Pons (tissue), 1 donor: Measurements from ENCODE around the gene TAS1R3.

ENCODE experiments used
- DNase-seq: peaks from one replicate; pipeline ENCODE4 v3.0.0-alpha.2; 2016; ENCODE audit warnings: low spot score

Gene TAS1R3

DNA sequence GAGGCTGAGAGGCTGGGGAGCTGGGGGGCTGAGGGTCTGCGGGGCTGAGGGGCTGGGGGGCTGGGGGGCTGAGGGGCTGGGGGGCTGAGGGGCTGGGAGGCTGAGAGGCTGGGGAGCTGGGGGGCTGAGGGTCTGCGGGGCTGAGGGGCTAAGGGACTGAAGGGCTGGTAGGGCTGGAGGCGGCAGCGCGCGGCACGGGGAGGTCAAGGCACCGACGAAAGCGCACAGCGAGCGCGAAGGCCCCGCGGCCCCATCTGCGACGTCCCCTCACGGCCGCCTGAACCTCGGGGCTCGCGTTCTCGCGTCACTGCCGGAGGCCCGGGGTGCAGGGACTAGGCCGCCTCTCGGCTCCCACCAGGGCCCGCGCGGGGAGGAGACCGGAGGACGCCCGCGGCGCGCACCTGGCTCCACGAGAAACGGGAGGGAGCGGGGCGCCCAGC, 7.0 kb upstream of the TAS1R3 start:
- no peak for DNase-seq

DNA sequence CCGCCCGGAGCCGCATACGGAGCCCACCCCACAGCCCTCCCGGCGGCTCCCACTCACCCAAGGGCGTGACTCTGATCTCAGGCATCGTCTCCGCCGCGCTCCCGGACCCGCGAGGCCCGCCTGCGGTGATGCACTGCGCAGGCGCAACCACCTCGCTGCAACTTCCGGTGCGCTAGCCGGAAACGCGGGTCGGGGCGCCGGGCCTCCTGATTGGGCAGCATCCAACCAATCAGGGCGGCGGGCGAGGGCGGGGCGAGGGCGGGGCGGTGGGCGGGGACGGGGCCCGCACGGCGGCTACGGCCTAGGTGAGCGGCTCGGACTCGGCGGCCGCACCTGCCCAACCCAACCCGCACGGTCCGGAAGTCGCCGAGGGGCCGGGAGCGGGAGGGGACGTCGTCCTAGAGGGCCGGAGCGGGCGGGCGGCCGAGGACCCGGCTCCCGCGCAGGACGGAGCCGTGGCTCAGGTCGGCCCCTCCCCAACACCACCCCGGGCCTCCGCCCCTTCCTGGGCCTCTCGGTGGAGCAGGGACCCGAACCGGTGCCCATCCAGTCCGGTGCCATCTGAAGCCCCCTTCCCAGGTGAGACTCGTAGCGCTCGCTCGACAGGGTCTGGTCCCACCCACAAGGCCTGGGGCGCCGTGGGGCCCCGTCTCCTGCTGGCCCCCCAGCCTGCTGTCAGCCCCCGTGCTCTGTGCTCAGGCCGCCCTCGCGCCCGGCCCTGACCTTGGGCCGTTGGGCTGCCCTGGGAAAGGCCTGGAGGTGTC, 6.4 kb upstream of the TAS1R3 start, which contains the start of the genes CPTP and INTS11:
Gene CPTP, plus strand, starts transcription at position 279 of the 764 bp plus-strand sequence. CDS start 2,109 bp downstream, outside the sequence.
Gene INTS11, minus strand, starts transcription at position 137 of the 764 bp plus-strand sequence. Its CDS starts 52 bp downstream, at position 85.
- peak; percentile 76 for DNase-seq

DNA sequence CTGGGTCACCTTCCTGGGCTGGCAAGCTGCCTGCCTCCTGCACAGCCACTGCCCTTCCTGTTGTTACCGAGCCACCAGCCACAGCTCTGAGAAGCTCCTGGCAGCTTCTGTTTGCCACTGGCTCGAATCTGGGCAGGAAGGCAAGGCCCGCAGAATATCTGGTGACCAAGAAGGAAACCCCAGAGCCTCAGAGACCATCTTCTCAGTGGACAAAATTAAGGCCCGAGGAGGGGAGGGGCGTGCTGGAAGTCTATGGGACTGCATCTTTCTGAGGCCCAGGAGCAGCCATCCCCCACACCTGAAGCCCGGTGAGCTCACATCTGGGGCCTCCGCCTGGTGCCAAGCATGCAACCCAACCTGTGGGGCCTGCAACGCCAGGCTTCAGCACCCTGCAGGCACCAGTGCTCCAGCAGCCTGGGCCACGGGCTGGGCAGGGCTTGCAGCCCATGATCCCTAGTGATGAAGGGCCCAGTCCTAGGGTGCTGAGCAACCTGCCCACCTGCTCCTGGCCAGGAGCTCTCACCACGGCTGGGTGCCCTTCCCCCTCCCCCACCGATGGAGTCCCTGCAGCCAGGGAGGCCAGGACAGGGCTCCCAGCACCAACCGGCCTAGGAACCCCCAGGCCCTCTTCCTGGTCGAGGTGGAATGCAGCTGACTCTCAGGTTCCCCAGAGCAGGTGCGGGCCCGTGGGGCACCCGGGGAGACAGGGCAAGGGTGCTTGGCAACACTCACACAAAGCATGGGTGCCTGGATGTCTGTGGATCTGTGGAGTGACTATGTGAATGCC, 5.6 kb upstream of the TAS1R3 start:
- no peak for DNase-seq

DNA sequence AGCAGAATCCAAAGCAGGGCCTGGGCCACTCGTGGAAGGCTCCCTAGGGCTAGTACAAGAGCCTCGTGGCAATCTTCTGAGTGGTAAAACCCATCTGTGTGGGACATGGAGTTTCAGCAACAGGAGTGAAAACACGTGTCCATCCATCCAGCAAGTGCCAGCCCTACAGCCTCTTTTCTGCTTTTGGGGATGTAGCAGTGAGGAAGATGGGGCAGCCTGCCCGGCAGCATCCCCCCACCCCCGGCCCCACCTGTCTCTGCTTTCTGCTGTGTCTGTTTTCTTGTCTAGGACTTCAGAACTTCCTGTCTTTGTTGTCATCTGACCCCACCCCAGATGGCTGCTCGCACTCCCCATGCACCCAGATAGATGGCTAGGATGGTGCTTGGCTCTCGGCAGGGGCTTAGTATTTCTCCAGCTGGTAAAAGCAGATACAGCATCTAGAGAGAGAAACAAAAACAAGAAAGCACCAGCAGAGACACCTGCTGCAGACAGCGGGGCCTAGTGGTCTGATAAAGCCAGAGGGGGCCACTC, 4.9 kb upstream of the TAS1R3 start:
- no peak for DNase-seq

DNA sequence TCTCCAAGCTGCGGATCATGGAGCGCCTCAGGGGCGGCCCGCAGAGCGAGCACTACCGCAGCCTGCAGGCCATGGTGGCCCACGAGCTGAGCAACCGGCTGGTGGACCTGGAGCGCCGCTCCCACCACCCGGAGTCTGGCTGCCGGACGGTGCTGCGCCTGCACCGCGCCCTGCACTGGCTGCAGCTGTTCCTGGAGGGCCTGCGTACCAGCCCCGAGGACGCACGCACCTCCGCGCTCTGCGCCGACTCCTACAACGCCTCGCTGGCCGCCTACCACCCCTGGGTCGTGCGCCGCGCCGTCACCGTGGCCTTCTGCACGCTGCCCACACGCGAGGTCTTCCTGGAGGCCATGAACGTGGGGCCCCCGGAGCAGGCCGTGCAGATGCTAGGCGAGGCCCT, 3.8 kb upstream of the TAS1R3 start:
- no peak for DNase-seq

DNA sequence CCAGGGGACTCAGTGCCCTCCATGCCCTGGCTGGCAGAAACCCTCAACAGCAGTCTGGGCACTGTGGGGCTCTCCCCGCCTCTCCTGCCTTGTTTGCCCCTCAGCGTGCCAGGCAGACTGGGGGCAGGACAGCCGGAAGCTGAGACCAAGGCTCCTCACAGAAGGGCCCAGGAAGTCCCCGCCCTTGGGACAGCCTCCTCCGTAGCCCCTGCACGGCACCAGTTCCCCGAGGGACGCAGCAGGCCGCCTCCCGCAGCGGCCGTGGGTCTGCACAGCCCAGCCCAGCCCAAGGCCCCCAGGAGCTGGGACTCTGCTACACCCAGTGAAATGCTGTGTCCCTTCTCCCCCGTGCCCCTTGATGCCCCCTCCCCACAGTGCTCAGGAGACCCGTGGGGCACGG, 2.8 kb upstream of the TAS1R3 start:
- no peak for DNase-seq

DNA sequence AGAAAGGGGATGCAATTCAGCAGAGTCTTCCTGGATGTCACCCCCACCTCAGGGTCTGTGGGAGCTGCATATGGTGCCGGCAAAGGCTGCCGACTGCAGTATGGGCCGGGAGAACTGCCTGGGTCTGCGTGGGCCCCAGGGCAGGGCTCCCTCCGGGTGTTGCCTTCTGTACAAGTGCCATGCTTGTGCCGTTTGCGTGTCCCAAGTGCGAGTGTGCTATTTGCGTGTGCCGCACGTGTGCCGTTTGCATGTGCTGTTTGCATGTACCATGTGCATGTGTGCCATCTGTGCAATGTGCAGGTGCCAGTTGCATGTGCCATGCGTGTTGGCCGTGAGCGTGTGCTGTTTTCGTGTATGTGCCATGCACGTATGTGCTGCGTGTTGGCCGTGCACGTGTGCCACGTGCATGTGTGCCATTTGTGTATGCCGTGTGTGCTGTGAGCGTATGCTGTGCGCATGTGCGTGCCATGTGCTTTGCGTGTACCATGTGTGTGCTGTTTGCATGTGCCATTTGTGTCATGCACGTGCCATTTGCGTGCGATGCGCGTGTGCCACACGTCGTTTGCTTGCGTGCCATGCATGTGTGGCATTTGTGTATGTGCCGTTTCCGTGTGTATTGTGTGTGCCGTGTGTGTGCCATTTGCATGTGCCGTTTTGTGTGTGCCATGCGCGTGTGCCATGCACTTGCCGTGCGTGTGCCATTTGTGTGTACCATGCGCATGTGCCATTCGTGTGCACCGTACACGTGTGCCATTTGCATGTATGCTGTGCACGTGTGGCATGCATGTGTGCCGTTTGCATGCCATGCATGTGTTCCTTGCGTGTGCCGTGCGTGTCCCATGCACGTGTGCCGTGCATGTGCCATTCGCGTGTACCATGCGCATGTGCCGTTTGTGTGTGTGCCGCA, 1.5 kb upstream of the TAS1R3 start:
- no peak for DNase-seq

DNA sequence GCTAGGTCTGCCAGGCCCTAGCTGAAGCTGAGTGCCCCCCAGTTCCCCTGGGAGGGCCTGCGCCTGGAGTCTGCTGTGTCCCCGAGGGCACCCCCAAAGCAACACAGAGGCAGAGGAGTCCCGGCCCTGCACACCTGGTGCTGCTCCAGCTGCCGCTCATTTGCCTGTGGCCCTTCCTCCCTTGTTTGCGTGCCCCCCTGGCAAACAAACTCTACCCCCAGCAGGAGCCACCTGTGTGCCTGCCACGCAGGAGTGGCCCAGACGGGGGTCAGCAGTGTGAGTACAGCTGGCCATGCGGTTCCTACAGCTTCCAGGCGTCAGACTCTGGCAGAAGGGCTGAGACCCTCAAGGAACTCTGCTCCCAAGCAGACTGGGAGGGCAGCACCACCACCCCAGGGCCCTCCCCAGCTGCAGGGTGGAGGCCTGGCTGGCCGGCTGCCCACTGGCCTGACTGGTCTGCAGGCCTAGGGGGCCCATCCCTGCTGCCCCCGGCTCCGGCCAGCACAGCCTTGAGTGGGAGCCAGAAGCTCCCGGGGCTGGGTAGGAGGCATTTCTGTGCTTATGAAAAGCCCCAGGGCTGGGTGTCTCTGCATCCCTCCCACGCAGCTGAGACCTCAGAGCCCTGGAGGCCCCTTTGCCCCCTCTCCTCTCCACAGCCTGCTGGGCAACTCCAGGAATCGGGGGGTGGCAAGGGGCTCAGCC, 563 bp upstream of the TAS1R3 start:
- no peak for DNase-seq

DNA sequence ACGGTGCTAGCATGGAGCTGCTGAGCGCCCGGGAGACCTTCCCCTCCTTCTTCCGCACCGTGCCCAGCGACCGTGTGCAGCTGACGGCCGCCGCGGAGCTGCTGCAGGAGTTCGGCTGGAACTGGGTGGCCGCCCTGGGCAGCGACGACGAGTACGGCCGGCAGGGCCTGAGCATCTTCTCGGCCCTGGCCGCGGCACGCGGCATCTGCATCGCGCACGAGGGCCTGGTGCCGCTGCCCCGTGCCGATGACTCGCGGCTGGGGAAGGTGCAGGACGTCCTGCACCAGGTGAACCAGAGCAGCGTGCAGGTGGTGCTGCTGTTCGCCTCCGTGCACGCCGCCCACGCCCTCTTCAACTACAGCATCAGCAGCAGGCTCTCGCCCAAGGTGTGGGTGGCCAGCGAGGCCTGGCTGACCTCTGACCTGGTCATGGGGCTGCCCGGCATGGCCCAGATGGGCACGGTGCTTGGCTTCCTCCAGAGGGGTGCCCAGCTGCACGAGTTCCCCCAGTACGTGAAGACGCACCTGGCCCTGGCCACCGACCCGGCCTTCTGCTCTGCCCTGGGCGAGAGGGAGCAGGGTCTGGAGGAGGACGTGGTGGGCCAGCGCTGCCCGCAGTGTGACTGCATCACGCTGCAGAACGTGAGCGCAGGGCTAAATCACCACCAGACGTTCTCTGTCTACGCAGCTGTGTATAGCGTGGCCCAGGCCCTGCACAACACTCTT, 1.1 kb downstream of the TAS1R3 start:
- DNase-seq, result no peak

DNA sequence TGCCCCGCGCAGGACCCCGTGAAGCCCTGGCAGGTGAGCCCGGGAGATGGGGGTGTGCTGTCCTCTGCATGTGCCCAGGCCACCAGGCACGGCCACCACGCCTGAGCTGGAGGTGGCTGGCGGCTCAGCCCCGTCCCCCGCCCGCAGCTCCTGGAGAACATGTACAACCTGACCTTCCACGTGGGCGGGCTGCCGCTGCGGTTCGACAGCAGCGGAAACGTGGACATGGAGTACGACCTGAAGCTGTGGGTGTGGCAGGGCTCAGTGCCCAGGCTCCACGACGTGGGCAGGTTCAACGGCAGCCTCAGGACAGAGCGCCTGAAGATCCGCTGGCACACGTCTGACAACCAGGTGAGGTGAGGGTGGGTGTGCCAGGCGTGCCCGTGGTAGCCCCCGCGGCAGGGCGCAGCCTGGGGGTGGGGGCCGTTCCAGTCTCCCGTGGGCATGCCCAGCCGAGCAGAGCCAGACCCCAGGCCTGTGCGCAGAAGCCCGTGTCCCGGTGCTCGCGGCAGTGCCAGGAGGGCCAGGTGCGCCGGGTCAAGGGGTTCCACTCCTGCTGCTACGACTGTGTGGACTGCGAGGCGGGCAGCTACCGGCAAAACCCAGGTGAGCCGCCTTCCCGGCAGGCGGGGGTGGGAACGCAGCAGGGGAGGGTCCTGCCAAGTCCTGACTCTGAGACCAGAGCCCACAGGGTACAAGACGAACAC, 1.8 kb downstream of the TAS1R3 start:
- no peak for DNase-seq

DNA sequence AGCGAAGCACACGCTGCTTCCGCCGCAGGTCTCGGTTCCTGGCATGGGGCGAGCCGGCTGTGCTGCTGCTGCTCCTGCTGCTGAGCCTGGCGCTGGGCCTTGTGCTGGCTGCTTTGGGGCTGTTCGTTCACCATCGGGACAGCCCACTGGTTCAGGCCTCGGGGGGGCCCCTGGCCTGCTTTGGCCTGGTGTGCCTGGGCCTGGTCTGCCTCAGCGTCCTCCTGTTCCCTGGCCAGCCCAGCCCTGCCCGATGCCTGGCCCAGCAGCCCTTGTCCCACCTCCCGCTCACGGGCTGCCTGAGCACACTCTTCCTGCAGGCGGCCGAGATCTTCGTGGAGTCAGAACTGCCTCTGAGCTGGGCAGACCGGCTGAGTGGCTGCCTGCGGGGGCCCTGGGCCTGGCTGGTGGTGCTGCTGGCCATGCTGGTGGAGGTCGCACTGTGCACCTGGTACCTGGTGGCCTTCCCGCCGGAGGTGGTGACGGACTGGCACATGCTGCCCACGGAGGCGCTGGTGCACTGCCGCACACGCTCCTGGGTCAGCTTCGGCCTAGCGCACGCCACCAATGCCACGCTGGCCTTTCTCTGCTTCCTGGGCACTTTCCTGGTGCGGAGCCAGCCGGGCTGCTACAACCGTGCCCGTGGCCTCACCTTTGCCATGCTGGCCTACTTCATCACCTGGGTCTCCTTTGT, 2.6 kb downstream of the TAS1R3 start:
- DNase-seq, result no peak

DNA sequence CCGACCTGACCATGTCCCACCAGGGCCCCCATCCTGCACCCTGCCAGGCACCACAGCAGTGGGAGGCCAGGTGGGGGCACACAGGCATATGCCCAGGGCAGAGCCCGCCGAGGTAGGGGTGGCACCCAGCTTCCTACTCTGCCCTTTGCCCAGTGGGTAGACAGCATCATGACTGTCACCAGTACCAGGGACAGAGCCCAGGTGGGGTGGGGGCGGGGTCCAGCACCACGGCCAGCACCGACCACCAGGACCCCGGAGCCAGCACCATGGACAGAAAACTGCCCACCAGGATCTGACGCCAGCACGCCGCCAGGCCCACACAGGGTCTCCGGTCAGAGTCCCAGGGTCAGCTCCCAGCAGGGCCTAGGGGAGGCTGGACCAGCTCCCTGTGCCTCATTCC, 3.8 kb downstream of the TAS1R3 start:
- no peak for DNase-seq

DNA sequence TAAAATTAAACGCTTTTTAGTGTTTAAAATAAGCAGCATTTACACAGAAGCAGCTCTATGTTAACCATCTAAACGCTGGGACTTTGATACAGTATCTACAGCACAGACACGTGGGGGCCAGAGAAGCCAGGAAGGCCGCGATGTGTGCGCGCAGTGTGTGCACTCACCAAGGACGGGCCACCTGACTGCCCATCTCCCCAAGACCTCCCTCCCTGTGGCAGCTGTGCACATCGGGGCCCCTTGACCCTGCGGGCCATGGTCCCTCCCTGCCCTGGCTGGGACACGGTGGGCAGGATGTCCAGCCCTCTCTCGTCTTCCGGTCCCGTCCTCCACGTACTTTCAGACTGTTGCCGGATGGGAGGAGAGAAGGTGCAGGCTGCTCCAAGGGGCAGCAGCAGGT, 4.2 kb downstream of the TAS1R3 start:
- DNase-seq, result no peak

DNA sequence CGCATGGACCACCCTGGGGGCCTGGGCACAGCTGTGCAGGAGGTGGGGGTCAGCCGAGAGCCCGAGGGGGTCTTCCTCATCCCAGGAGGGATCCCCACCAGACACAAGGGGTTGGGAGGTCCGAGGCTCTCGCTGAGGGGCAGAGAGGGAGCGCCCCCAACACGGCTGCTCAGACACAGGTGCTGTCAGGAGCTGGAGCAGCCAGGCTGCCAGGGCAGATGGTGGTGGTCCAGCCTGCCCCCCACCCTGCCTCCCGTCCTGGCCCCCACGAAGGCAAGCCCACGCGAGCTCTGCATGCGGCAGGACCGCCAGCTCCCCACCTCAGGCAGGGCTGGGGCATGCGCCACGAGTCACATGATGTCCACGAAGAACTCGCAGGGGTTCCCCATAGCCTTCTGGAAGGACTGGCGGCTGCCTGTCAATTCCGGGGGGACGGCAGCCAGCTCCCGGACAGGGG, 4.7 kb downstream of the TAS1R3 start:
- DNase-seq, result no peak

DNA sequence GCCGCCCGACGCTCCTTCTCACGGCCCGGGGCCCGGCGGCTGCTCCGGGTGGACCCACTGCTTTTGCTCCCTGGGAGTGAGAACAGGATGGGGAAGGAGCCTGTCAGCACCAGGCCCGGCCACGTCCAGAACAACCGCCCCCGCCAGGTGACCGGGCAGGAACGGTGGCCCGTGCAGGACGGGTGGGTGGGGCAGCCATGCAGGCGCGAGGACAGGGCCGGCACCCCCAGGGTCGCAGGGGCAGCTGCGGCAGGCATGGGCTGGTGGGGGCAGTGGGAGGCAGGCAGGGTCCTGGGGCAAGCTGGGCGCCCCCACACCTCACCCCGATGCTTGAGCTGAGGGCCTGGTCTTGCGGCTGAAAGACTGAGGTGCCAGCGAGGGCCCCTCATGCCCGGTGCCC, 5.4 kb downstream of the TAS1R3 start:
- no peak for DNase-seq

DNA sequence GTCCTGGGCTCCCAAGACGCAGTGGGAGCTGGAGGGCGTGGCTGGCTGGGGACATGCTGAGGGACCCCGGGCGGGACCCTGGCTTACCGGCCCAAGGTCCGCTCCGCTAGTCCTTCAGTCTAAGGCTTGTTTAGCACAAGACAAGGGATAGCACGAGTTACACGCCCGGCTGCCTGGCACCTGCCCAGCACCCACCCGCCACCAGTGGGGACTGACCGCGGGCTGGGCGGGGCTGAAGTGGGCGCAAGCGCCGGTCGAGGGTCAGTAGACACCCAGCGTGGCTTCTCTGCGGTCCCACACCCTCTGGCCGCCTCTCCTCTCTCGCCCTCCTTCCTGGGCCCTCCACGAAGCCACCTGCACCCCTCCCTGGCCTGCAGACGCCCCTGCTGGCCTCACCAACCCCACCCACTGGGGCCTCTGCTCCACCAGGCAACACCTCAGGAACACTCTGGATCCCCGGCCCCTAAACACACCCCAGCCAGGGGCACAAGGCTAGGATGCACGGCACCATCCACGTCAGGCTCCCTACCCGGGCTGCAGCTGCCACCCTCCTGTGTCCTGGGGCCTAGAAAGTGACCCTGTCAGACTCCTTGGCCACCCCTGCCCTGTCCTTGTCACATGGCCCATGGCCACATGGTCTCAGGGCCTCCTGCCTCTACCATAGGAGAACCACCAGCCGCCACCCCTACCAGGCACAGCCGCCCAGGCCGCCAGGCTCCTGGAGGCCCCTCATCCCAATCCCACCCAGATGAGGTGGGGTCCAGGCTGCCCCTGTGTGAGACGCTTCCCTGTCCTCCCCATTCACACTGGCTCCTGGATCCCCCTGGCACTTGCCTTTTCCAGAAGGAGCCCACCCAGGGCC, 6.1 kb downstream of the TAS1R3 start:
- no peak for DNase-seq

DNA sequence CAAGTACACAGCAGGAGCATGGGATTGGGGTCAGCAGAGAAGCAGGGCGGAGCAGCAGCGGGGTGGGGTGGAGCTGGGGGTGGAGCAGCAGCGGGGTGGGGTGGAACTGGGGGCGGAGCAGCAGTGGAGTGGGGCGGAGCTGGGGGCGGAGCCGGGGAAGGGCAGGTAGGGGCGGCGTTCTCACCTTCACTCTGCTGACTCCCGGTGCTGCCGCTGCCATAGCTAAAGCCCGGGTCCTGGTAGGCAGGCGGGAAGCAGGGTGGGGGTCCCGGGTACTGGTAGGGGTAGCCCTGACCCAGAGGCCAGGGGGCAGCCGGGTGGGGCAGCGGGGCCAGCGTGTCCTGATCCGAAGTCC, 6.7 kb downstream of the TAS1R3 start:
- DNase-seq, result no peak

DNA sequence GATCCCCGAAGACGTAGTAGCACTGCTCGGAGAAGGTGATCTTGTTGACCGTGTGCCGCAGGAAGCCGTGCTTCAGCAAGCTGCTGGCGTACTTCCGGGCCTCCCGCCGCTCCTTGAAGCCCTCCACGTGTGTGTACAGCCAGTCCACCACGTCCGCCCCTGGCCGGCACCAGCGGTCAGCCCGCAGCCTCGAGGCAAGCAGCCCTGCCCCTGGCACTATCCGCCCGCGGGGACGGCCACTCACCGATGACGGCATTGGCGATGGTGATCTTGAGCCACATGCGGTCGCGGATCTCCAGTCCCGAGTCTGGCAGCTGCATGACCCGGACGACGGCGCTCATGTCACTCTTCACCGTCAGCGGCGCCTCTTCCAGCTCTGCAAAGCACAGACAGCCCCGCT, 7.2 kb downstream of the TAS1R3 start:
- DNase-seq, result no peak
